Measurements from ENCODE around the gene OPN3.

The OPN3 gene

DNA sequence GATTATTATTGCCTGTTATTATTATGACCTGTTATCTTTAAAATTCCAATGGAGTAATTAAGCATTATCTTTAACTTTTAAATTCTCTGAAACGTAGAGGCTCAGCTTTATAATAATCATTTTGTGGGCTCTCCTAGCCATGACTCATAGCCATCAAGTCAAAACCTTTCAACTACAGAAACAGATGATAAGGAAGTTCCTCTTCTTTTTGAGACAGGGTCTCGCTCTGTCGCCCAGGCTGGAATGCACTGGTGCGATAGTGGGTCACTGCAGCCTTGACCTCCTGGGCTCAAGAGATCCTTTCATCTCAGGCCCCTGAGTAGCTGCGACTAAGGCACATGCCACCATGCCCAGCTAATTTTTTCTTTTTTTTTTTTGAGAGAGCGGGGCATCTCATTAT is 43.5 kb downstream of the OPN3 start:
- FAIRE-seq (no peak), DNase-seq (ENCODE audit: extremely low spot score, insufficient read length, low read depth) (no peak)

DNA sequence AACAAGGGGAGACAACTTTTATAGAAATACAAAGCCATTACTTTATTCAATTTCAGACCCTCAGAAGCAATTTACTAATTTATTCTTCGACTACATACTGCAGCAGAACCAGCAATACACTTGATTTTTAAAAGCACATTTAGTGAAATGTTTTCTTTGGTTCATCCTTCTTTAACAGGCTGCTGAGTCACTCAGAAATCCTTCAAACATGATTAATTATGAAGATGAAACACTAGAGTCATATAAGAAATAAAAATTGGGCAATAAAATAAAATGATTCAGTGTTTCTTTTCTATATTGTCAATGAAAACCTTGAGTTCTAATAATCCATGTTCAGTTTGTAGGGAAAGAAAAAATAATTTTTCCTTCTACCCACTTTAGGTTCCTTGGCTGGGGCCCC is 47.0 kb downstream of the OPN3 start:
- FAIRE-seq, result no peak
- DNase-seq (ENCODE audit: extremely low spot score, insufficient read length, low read depth), result no peak

DNA sequence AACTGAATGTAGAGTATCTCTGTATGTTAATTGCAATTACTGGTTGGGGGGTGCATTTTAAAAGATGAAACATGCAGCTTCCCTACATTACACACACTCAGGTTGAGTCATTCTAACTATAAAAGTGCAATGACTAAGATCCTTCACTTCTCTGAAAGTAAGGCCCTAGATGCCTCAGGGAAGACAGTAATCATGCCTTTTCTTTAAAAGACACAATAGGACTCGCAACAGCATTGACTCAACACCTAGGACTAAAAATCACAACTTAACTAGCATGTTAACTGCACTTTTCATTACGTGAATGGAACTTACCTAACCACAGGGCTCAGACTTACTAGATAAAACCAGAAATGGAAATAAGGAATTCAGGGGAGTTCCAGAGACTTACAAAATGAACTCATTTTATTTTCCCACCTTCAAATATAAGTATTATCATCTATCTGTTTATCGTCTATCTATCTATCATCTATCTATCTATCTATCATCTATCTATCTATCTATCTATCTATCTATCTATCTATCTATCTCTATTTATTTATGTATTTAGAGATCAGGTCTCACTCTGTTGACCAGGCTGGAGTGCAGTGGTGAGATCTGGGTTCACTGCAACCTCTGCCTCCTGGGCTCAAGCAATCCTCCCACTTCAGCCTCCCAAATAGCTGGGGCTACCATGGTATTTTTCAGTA is 47.8 kb downstream of the OPN3 start:
- DNase-seq (ENCODE audit: extremely low spot score, insufficient read length, low read depth) (no peak), FAIRE-seq (no peak)

DNA sequence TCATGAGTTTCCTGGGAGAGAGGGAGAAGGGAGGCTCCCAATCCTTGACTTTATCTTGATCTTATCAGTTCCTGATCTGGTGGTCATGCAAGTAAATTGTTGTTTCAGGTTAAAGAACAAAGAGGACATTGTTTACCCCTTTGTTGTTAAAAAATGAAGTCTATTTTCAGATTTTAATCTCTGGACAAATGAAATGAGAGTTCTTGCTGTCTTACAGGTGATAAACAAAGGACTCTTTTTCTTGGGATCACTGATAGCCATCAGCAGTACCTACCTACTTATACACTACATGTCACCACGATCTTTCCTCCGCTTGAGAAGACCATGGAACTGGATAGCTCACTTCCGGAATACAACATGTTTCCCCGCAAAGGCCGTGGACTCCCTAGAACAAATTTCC is 48.4 kb downstream of the OPN3 start:
- DNase-seq (ENCODE audit: extremely low spot score, insufficient read length, low read depth) (no peak), FAIRE-seq (no peak)

DNA sequence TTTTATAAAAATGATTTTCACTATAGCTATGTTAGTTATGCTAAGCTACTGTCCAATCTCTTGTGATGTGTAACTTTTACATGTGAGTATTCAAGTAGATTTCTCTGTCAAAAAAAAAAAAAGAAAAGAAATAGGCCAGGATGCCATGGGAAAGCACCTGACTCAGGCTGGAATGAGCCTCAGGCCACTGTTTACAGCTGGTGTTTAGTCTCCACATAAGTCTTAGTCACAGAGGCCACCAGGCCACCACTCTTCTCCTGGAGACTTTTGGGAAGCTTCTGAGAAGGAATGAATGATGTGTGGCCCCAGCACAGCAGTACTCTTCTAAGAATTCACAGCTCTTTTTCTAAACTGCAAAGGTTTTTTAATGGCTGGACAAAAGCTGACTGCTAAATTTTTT is 48.9 kb downstream of the OPN3 start:
- no peak for FAIRE-seq
- no peak for DNase-seq (ENCODE audit: extremely low spot score, insufficient read length, low read depth)

DNA sequence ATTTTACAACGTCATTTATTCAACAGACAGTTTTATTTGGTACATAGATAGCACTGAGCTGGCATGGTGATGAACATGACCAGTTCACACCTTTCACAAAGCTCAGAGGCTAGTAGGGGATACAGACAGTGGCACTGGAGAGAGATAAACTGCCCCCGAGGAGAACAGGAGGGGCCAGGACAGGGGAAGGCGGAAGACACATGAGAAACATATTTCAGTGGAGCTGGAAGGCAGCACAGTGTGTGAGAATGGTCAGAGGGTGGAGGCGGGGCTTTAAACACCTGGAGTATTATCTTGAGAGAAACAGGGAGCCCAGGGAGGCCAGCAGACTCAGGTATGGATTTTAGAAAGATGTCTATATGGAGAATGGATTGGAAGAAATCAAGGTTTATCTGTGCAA is 49.5 kb downstream of the OPN3 start:
- no peak for DNase-seq (ENCODE audit: extremely low spot score, insufficient read length, low read depth)
- no peak for FAIRE-seq

DNA sequence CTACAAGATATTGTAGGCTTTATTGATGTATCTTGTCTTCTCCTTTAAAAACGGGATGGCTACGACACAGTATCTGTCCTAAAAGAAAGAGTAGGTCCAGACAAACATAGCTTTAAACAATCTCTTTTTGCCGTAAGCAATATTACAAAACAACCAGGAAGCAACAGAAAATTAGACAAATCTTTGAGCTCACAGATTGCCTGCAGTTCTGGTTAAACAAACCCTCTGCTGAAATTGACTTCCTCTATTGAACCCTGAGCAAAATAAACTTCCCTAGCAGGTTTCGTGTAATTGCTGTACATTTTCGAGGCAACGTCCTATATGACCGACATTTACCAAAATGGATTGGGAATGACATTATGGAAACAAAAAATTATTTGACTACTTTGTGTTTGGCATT is 50.6 kb downstream of the OPN3 start:
- FAIRE-seq (no peak), DNase-seq (ENCODE audit: extremely low spot score, insufficient read length, low read depth) (no peak)

DNA sequence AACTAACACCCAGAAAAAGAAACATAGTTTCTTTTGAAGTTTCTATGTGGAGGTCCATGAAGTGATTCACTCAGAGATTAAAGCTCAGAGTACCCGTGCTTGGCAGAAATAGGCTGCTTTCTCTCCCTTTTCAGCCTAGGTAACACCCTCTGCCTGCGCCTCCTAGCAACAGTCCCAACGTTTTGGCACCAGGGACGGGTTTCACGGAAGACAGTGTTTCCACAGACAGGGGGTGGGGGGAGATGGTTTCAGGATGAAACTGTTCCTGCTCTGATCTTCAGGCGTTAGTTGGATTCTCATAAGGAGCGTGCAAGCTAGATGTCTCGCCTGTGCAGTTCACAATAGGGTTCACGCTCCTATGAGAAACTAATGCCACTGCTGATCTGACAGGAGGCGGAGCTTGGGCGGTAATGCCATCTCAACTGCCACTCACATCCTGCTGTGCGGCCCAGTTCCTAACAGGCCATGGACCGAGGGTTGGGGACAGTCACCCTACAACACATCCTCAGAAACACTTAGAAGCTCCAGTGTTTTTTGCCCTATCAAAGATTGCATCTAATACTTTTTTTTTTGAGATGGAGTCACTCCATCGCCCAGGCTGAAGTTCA is 53.2 kb downstream of the OPN3 start:
- DNase-seq (ENCODE audit: extremely low spot score, insufficient read length, low read depth) (no peak), FAIRE-seq (no peak)

DNA sequence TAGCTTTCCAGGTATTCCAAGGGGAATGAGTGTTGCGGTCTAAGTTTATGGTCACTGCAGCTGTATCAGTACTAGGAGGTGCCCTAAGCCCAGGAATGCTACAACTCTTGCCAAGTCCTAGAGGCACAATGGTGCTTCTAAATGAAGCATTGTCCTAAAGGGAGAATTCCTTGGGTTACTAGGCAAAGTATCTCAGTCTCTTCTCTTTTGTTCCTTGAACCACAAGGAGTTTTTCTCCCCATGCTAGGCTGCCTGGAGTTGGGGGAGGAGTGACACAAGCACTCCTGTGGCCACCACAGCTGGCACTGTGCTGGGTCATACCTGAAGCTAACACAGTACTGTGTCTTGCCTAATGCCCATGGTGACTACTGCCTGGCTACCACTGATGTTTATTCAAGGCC is 57.2 kb downstream of the OPN3 start:
- FAIRE-seq (no peak), DNase-seq (ENCODE audit: extremely low spot score, insufficient read length, low read depth) (no peak)

DNA sequence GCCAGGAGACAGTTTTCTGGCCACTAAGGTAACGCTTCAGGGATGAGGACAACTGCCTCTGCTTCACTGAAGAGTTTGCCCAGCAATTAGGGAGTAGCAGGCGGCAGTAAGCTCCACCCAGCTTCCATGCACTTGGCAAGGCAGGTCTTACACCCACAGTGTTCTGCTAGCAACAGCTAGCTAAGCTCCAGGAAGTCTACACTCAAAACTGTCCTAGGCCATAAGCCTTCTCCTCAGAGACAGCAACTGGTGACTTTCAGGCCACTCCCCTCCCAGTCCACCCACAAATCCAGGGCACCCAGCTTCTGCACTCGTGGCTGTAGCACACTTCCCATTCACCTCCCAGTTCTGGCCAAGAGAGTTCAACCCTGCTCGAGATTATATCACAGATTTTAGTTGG is 60.7 kb downstream of the OPN3 start:
- DNase-seq (ENCODE audit: extremely low spot score, insufficient read length, low read depth) (no peak), FAIRE-seq (no peak)

DNA sequence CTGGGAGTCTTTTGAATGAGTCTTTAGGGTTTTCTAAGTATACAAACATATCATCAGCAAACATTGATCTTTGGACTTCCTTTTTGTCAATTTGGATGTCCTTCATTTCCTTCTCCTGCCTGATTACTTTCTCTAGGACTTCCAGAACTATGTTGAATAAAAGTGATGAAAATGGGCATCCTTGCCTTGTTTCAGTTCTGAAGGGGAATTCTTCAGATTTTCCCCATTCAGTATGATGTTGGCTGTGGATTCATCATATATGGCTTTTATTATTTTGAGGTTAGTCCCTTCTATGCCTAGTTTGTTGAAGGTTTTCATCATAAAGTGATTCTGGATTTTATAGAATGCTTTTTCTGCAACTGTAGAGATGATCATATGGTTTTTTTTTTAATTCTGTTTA is 66.0 kb downstream of the OPN3 start:
- no peak for DNase-seq (ENCODE audit: extremely low spot score, insufficient read length, low read depth)

DNA sequence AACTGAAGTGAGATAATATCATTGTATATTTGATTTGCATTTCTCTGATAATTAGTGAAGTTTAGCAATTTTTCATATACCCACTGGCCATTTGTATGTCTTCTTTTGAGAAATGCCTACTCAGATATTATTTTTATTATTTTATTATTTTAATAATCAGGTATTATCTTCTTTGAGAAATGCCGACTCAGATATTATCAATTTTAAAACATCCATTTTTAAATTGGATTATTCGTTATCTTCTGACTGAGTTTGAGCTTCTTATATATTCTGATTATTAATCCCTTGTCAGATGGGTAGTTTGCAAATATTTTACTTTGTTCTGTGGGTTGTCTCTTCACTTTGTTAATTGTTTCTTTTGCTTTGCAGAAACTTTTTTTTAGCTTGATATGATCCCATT is 70.3 kb downstream of the OPN3 start:
- no peak for DNase-seq (ENCODE audit: extremely low spot score, insufficient read length, low read depth)
- FAIRE-seq, result no peak

More for the DNA sequence above, 66.0 kb downstream of the OPN3 start:
- no peak for FAIRE-seq

DNA sequence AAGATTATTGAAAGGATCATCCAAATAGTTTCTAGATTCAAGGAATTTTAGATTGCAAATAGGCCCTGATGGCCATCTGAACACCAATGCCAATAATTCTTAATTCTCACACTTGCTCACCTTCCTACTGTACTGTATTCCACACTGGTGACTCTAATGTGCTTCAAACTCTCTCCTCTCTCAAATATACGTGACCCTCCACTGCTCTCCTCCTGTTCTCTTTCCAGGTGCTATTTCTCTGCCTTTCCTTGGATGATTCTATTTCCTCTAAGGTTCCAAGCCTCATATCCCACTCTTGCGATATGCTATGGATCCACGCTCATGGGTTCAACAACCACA is 79.4 kb downstream of the OPN3 start:
- no peak for FAIRE-seq
- no peak for DNase-seq (ENCODE audit: extremely low spot score, insufficient read length, low read depth)

DNA sequence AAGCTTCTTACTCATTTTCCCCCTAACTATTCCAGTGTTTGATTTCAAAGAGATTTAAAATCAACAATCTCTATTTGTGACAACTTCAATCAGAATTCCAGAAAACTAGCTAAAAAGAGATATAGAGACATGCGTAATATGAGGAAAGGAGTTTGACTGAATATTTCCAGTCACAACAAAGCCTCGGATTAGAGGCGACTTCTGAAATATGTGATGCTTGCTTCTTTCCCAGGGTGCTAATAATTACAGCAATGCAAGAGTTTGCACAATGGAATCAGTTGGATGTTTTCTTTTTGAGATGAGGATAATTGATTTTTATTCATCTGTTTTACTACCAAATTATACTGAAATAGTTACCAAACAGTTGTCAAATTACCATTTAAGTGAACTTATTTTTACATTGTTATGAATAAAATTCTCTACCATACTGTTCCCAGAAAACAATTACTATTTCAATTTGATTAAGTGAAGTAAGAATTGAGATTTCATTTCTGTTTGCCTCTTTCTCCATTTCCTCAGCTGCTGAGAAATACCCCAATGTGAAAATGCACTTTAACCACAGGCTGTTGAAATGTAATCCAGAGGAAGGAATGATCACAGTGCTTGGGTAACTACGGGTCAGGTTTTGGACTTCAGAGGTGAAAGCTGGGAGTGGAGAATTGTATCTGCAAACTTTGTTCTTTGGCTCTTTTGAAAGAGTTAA is 79.9 kb downstream of the OPN3 start:
- peak; percentile 39 for FAIRE-seq

DNA sequence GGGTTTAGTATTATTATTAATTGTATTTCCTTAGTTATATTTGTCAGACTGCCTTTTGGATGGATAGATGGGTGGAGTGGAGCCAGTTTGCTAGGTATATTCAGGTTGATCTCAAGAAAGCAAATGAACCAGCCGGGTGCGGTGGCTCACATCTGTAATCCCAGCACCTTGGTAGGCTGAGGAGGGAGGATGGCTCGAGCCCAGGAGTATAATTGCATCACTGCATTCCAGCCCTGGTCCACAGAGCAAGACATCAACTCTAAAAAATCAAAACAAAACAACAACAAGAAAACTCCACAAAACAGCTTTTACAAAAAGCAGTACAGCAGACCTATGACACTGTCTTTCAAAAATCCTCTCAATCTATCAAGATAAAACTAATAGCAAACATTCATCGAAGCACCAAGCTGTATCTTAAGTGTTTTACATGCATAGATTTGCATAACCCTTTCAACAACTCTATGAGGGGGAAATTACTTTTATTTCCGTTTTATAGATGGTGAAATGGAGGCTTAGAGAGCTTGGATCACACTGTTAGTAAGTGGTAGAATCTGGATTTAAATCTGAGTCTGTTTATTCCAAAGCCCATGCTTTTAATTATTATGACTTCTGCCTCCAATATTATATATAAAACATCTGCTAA is 82.5 kb downstream of the OPN3 start:
- FAIRE-seq, result no peak
- no peak for DNase-seq (ENCODE audit: extremely low spot score, insufficient read length, low read depth)

More for the DNA sequence above, 79.9 kb downstream of the OPN3 start:
- DNase-seq (ENCODE audit: extremely low spot score, insufficient read length, low read depth), result no peak

DNA sequence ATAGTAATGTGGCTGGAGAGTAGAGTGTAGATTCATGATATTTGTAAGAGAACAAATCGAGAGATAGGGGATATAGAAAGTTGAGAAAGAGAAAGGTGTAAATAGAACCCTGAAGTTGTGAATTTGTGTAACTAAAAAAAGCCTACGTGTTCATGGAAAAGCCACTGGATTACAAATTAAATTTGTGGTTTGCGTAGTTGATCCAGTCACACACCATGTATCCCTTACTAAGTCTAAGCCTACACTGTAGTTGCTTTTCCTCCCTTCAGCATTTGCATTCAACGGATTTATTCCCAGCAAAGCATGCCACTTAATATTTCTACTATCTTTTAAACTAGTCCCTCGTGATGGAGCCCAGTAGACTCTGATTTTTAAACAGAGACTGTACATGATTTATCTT is 83.1 kb downstream of the OPN3 start:
- FAIRE-seq, result no peak
- no peak for DNase-seq (ENCODE audit: extremely low spot score, insufficient read length, low read depth)

DNA sequence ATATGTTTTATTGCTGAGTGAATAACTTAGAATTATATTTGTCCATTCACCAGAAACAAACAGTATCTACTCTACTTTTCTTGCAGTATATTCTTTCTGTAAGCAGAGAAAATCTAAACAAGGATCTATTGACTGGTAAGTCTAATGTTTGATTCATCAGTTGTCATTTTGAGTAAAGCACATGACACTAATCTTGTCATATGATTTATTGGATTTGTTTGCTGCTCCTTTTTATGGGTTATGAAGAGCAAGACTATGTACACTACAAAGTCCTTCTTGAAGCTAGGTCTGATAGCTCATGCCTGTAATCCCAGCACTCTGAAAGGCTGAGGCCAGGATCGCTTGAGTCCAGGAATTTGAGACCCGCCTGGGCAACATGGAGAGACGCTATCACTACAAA is 84.6 kb downstream of the OPN3 start:
- FAIRE-seq (no peak), DNase-seq (ENCODE audit: extremely low spot score, insufficient read length, low read depth) (no peak)

DNA sequence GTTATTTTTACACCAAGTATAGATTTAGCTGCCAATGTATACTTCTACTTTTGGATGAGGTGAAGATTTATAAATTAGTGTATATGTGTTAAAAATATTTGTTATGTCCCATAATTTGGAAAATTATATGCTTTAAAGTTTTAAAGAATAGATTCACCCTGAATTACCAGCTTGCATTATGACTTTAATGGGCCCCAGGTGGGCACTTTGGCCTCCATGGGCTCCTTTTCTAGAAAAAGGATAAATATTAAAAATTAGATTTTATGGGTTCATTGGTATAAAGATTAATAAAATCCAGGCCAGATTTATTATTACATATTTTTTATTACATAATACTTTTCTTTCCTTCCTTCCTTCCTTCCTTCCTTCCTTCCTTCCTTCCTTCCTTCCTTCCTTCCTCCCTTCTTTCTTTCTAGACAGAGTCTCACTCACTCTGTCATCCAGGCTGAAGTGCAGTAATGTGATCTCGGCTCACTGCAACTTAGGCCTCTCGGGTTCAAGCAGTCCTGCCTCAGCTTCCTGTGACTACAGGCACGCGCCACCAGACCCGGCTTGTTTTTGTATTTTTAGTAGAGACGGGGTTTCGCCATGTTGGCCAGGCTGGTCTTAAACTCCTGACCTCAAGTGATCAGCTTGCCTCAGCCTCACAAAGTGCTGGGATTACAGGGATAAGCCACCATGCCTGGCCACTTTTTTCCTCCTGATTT is 86.1 kb downstream of the OPN3 start:
- FAIRE-seq (no peak), DNase-seq (ENCODE audit: extremely low spot score, insufficient read length, low read depth) (no peak)

DNA sequence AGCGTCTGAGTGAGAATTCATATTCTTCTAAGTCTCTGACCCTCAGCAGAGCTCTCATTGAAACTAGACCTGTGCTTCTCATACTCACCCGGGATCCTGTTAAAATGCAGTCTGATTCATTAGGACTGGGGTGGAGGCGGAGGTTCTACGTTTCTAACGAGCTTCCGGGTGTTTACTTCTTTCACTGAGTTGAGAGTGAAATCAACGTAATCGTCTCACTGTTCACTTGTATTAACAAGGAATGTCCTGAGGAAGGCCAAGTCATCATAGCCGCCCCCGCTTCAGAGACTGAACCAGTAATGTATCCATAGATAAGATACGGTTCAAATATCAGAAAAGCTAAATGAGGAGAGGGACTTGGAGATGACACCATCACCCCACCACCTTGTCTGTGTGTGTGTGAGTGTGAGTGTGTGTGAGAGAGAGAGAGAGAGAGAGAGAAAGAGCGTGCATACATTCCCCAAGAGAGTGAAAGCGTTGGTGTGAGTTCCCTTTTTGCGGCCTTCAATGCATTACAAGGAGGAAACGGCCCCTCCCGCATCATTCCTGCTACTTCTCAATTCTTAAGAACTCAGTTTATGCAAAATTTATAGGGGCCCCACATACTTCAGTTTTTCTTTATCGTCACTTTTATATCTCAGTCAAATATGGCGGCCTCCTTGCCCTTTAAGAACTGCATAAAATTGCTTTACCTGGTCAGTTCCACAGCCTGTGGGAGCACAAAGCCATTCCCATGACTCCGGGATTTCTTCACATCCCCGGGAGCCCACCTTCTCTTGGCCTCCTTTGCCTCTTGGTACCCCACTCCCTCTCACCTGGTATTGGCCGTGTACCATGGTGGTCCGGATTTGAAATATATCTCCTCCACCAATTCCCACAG is 88.2 kb downstream of the OPN3 start:
- DNase-seq (ENCODE audit: extremely low spot score, insufficient read length, low read depth), result no peak
- FAIRE-seq, result peak; percentile 92

DNA sequence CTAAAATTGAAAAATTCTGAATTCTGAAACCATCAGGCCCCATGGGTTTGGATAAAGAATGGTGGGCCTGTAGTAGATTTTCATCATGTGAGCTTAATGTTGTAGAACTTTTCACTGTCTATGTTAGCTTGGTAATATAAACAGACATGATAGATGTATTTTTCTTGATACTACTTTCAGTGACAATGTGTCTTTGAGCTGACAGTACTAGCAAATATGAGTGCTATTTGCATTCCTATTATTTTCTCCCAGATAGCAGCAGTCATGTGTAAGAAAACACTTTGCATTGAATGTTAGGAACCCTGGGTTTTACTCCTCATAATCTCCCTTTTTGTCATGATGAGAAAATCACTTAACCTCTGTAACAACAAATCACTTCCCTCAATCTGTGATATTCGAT is 89.9 kb downstream of the OPN3 start:
- DNase-seq (ENCODE audit: extremely low spot score, insufficient read length, low read depth) (no peak), FAIRE-seq (peak; percentile 50)
